ENCODE data around the gene RIOK2. TPM values are rescaled to one million over a fixed set of nuclear protein-coding genes. Genes with fewer than 3 reads are reported as not detected.

The RIOK2 gene
- total and polyA plus RNA-seq, 10 of the 15 experiments (the other 5 are each of a cell fraction or from before 2014, with no cell fraction given): 23.0 to 69.1 (median 33.3) TPM

GRCh38 chr5:97115932-97116331, 67.1 kb downstream of the RIOK2 start:
- TF ChIP-seq ZNF24 (IDR thresholded peaks at IDR 0.05) (no peak), IRF5 (IDR thresholded peaks at IDR 0.05; ENCODE audit: borderline replicate concordance) (no peak), RCOR1 (conservative IDR thresholded peaks at IDR 0.05; ENCODE audit: low read depth, low read length) (no peak), ZNF622 (IDR thresholded peaks at IDR 0.05) (no peak)
- no peaks in the 10 kb centered on the region for H4K20me1 ChIP-seq (ENCODE audit: control insufficient read depth, insufficient read depth)
- no peaks in the 10 kb centered on the region for H3K79me2 ChIP-seq (ENCODE audit: control insufficient read depth, insufficient read depth, low read length)
- no peak for DNase-seq (ENCODE audit: low read depth, low spot score)
- no peak overlapping the region for H3K4me2 ChIP-seq (ENCODE audit: control insufficient read depth, insufficient read depth)
- in situ Hi-C loops (cut with MboI) (no loop called here), intact Hi-C loops (cut with micrococcal nuclease; ENCODE audit: unreplicated experiment) (no loop called here)
- CTCF ChIA-PET: interaction anchor here (1.0 kb wide), 1 partner anchor 12 kb away, joined by 3 read pairs; no protein-coding TSS in a partner anchor
- no peak overlapping the region for H3K9ac ChIP-seq (ENCODE audit: control insufficient read depth, insufficient read depth, low read length)
- H3K9me3 ChIP-seq (replicated peaks; ENCODE audit: control insufficient read depth, insufficient read depth, low read length): no peaks in the 10 kb centered on the region
- H2AFZ ChIP-seq (ENCODE audit: control insufficient read depth, low read depth, low read length): no peak overlapping the region
- no peaks in the 10 kb centered on the region for H3K36me3 ChIP-seq (ENCODE audit: control insufficient read depth in 2 of 2, insufficient read depth in 2 of 2, low read length in 1 of 2)
- BruUV-seq (replicated peaks): no TSS peak
- WGBS (ENCODE audit: insufficient coverage, insufficient replicate concordance, low lambda C conversion rate, missing lambda C conversion rate): 90% methylated on average over 9 of the region's 9 CpGs
- H3K4me3 ChIP-seq: no peak overlapping the region
- FAIRE-seq: no peak
- POLR2A ChIA-PET: interaction anchor here (1.0 kb wide), 1 partner anchor 13 kb away, joined by 4 read pairs; no protein-coding TSS in a partner anchor
- no peaks in the 10 kb centered on the region for H3K27me3 ChIP-seq (replicated peaks in 1 of 2; ENCODE audit: control insufficient read depth in 2 of 2, insufficient read depth in 2 of 2, low read length in 1 of 2)
- H3K4me1 ChIP-seq (ENCODE audit: control insufficient read depth, insufficient read depth, low read length): peaks cover 9% of the 10 kb centered on the region
- RAD21 ChIA-PET (ENCODE audit: unreplicated experiment): no interaction called here
- SMC1A ChIA-PET (ENCODE audit: uncharacterized antibody, unreplicated experiment): interaction anchor here (0.6 to 1.4 kb wide), 3 partner anchors 21 to 41 kb away, joined by 3 read pairs; no protein-coding TSS in a partner anchor
- no peak for ATAC-seq
- H3K27ac ChIP-seq (ENCODE audit: control insufficient read depth, insufficient read depth): no peak overlapping the region

- ChIA-PET POLR2A (no interaction called here), RAD21 (ENCODE audit: unreplicated experiment) (interaction anchor here (1.6 kb wide), 1 partner anchor 243 kb away, joined by 6 read pairs; no protein-coding TSS in a partner anchor), CTCF (interaction anchor here (1.0 kb wide), 1 partner anchor 30 kb away, joined by 3 read pairs; the partner anchor contains the start of gene LIX1), SMC1A (ENCODE audit: uncharacterized antibody, unreplicated experiment) (no interaction called here)
- no peak for TF ChIP-seq EED (IDR thresholded peaks at IDR 0.05; ENCODE audit: low read depth)
- TF ChIP-seq SMAD1 (IDR thresholded peaks at IDR 0.05; ENCODE audit: low read depth, partially characterized antibody): no peak
- no peak for TF ChIP-seq RELA (IDR thresholded peaks at IDR 0.05; ENCODE audit: borderline replicate concordance, partially characterized antibody)
- TF ChIP-seq ZBTB4 (CRISPR knock-in tag; IDR thresholded peaks at IDR 0.05): no peak
- no peaks in the 10 kb centered on the region for H4K20me1 ChIP-seq (ENCODE audit: control insufficient read depth, insufficient read depth)
- DNase-seq (ENCODE audit: low read depth, low spot score): no peak
- 81% methylated on average over 6 of the region's 6 CpGs for WGBS (ENCODE audit: insufficient coverage, insufficient replicate concordance, low lambda C conversion rate, missing lambda C conversion rate)
- H2AFZ ChIP-seq (ENCODE audit: control insufficient read depth, low read depth, low read length): no peak overlapping the region
- in situ Hi-C loops (cut with MboI) (no loop called here), intact Hi-C loops (cut with micrococcal nuclease; ENCODE audit: unreplicated experiment) (no loop called here)
- no peaks in the 10 kb centered on the region for H3K36me3 ChIP-seq (ENCODE audit: control insufficient read depth in 2 of 2, insufficient read depth in 2 of 2, low read length in 1 of 2)
- ATAC-seq: no peak
- H3K9me3 ChIP-seq (replicated peaks; ENCODE audit: control insufficient read depth, insufficient read depth, low read length): no peaks in the 10 kb centered on the region
- peak; percentile 23 for FAIRE-seq
- no peak overlapping the region for H3K9ac ChIP-seq (ENCODE audit: control insufficient read depth, insufficient read depth, low read length)
- H3K79me2 ChIP-seq (ENCODE audit: control insufficient read depth, insufficient read depth, low read length): no peaks in the 10 kb centered on the region
- H3K4me1 ChIP-seq (ENCODE audit: control insufficient read depth, insufficient read depth, low read length): no peaks in the 10 kb centered on the region
- H3K4me2 ChIP-seq (ENCODE audit: control insufficient read depth, insufficient read depth): no peak overlapping the region
- no peaks in the 10 kb centered on the region for H3K27me3 ChIP-seq (replicated peaks in 1 of 2; ENCODE audit: control insufficient read depth in 2 of 2, insufficient read depth in 2 of 2, low read length in 1 of 2)
- no TSS peak for BruUV-seq (replicated peaks)
- no peak overlapping the region for H3K27ac ChIP-seq (ENCODE audit: control insufficient read depth, insufficient read depth)
- no peak overlapping the region for H3K4me3 ChIP-seq
These were observed 70.8 kb downstream of the RIOK2 start for GRCh38 chr5:97112230-97112629.

Measured in GM12878 (cell line).